Hepatocyte (in vitro differentiated cells): ENCODE measurements around the gene SIN3A.

ENCODE experiments used
- CTCF ChIP-seq: fragments of 200-600 bp; sonication (generic); IDR thresholded peaks from 2 replicates; pipeline ENCODE4 v1.5.1; 2016; ENCODE audit warnings: antibody characterized with exemption, mild to moderate bottlenecking; ENCODE audit not compliant: poor library complexity
- EZH2 ChIP-seq: fragments of 200-600 bp; sonication (generic); IDR thresholded peaks from 2 replicates; pipeline ENCODE4 v1.6.1; 2016; ENCODE audit warnings: antibody characterized with exemption, mild to moderate bottlenecking, borderline replicate concordance

- TF ChIP-seq EZH2 (no peak), CTCF (no peak)
These were observed at the start of gene SIN3A for GRCh38 chr15:75451674-75452363.
